H1 (cell line): ENCODE data around the gene PAX7. TPM values are rescaled to one million over a fixed set of nuclear protein-coding genes. Genes with fewer than 3 reads are reported as not detected.

Experiments
- ASH2L ChIP-seq: fragments of 200-600, 300-600 bp; sonication (generic); IDR thresholded peaks from one replicate; pipeline ENCODE4 v1.7.1; 2017; ENCODE audit warnings: low read length
- BACH1 ChIP-seq: IDR thresholded peaks from 2 replicates; pipeline ENCODE4 v1.6.1; 2012; ENCODE audit warnings: low read length, improper control_type of control experiment
- CHD2 ChIP-seq: IDR thresholded peaks from 2 replicates; pipeline ENCODE4 v1.6.1; 2012; ENCODE audit warnings: low read length, improper control_type of control experiment
- CREB1 ChIP-seq: IDR thresholded peaks from 2 replicates; pipeline ENCODE4 v1.6.1; 2012; ENCODE audit warnings: inconsistent platforms
- GABPA ChIP-seq: IDR thresholded peaks from 2 replicates; pipeline ENCODE4 v1.6.1; 2011; ENCODE audit warnings: mild to moderate bottlenecking, low read length, moderate library complexity, borderline replicate concordance; ENCODE audit not compliant: insufficient read depth
- HDAC2 ChIP-seq, 2 experiments: fragments of 300-600 bp in 1 of 2; sonication (generic) in 1 of 2; IDR thresholded peaks; 2 replicates each; pipeline ENCODE4 v1.6.1; 2011 to 2012; ENCODE audit warnings: low read depth in 2 of 2, low read length in 2 of 2, mild to moderate bottlenecking in 2 of 2, moderate library complexity in 2 of 2, borderline replicate concordance in 1 of 2, inconsistent platforms in 1 of 2
- JUN ChIP-seq: IDR thresholded peaks from 2 replicates; pipeline ENCODE4 v1.6.1; 2011; ENCODE audit warnings: low read depth, mild to moderate bottlenecking, improper control_type of control experiment, low read length
- POLR2A ChIP-seq, 2 experiments: IDR thresholded peaks; 1 replicate in 1 of 2; 2 replicates in 1 of 2; pipeline ENCODE4 v1.6.1; 2011; ENCODE audit warnings: low read depth in 2 of 2, low read length in 2 of 2, mild to moderate bottlenecking in 2 of 2; ENCODE audit errors: control extremely low read depth in 1 of 2
- POLR2AphosphoS5 ChIP-seq: IDR thresholded peaks from 2 replicates; pipeline ENCODE4 v1.6.1; 2011; ENCODE audit warnings: low read depth, low read length
- SAP30 ChIP-seq: fragments of 300-600 bp; sonication (generic); IDR thresholded peaks from 2 replicates; pipeline ENCODE4 v1.7.1; 2012; ENCODE audit warnings: low read length, moderate library complexity, mild to moderate bottlenecking, inconsistent platforms; ENCODE audit not compliant: insufficient read depth, insufficient replicate concordance
- TBP ChIP-seq: IDR thresholded peaks from 2 replicates; pipeline ENCODE4 v1.6.1; 2011; ENCODE audit warnings: low read depth, low read length, improper control_type of control experiment
- polyA plus RNA-seq, 7 experiments: library from polyadenylated mRNA; depleted of rRNA in 3 of 7; stranded (reverse) in 5 of 7; unstranded in 2 of 7; fragments of >200 nt in 5 of 7; fragments of 200-250 nt in 2 of 7; gene quantifications; 1 replicate in 5 of 7; 2 replicates in 1 of 7; 4 replicates in 1 of 7; pipeline versions ENCODE4 v1.2.1 to v1.2.3, GENCODE V29; 2011 to 2013; ENCODE audit warnings: missing spikeins in 2 of 7, mixed read lengths in 2 of 7
- total RNA-seq: library from RNA; stranded (reverse); fragmentation: NEBNext Ultra II Directional; extraction: Animal tissue kit (Norgen Biotek cat#: 25700); gene quantifications from 2 replicates; pipeline ENCODE4 v1.2.1, GENCODE V29; 2021
- TF ChIP-seq, protein P1 (sequence below): fragments of 300-600 bp; sonication (generic); IDR thresholded peaks from 2 replicates; pipeline ENCODE4 v1.7.1; 2012; ENCODE audit warnings: low read length, moderate library complexity, mild to moderate bottlenecking, inconsistent platforms; ENCODE audit not compliant: insufficient replicate concordance
- TF ChIP-seq, protein P2 (sequence below): IDR thresholded peaks from 2 replicates; pipeline ENCODE4 v1.6.1; 2011; ENCODE audit warnings: low read depth, mild to moderate bottlenecking, low read length; ENCODE audit not compliant: insufficient read depth

The PAX7 gene
- total and polyA plus RNA-seq, 2 of the 8 experiments (the other 6 are each of a cell fraction or from before 2014, with no cell fraction given): not detected

- TF ChIP-seq, protein P1, sequence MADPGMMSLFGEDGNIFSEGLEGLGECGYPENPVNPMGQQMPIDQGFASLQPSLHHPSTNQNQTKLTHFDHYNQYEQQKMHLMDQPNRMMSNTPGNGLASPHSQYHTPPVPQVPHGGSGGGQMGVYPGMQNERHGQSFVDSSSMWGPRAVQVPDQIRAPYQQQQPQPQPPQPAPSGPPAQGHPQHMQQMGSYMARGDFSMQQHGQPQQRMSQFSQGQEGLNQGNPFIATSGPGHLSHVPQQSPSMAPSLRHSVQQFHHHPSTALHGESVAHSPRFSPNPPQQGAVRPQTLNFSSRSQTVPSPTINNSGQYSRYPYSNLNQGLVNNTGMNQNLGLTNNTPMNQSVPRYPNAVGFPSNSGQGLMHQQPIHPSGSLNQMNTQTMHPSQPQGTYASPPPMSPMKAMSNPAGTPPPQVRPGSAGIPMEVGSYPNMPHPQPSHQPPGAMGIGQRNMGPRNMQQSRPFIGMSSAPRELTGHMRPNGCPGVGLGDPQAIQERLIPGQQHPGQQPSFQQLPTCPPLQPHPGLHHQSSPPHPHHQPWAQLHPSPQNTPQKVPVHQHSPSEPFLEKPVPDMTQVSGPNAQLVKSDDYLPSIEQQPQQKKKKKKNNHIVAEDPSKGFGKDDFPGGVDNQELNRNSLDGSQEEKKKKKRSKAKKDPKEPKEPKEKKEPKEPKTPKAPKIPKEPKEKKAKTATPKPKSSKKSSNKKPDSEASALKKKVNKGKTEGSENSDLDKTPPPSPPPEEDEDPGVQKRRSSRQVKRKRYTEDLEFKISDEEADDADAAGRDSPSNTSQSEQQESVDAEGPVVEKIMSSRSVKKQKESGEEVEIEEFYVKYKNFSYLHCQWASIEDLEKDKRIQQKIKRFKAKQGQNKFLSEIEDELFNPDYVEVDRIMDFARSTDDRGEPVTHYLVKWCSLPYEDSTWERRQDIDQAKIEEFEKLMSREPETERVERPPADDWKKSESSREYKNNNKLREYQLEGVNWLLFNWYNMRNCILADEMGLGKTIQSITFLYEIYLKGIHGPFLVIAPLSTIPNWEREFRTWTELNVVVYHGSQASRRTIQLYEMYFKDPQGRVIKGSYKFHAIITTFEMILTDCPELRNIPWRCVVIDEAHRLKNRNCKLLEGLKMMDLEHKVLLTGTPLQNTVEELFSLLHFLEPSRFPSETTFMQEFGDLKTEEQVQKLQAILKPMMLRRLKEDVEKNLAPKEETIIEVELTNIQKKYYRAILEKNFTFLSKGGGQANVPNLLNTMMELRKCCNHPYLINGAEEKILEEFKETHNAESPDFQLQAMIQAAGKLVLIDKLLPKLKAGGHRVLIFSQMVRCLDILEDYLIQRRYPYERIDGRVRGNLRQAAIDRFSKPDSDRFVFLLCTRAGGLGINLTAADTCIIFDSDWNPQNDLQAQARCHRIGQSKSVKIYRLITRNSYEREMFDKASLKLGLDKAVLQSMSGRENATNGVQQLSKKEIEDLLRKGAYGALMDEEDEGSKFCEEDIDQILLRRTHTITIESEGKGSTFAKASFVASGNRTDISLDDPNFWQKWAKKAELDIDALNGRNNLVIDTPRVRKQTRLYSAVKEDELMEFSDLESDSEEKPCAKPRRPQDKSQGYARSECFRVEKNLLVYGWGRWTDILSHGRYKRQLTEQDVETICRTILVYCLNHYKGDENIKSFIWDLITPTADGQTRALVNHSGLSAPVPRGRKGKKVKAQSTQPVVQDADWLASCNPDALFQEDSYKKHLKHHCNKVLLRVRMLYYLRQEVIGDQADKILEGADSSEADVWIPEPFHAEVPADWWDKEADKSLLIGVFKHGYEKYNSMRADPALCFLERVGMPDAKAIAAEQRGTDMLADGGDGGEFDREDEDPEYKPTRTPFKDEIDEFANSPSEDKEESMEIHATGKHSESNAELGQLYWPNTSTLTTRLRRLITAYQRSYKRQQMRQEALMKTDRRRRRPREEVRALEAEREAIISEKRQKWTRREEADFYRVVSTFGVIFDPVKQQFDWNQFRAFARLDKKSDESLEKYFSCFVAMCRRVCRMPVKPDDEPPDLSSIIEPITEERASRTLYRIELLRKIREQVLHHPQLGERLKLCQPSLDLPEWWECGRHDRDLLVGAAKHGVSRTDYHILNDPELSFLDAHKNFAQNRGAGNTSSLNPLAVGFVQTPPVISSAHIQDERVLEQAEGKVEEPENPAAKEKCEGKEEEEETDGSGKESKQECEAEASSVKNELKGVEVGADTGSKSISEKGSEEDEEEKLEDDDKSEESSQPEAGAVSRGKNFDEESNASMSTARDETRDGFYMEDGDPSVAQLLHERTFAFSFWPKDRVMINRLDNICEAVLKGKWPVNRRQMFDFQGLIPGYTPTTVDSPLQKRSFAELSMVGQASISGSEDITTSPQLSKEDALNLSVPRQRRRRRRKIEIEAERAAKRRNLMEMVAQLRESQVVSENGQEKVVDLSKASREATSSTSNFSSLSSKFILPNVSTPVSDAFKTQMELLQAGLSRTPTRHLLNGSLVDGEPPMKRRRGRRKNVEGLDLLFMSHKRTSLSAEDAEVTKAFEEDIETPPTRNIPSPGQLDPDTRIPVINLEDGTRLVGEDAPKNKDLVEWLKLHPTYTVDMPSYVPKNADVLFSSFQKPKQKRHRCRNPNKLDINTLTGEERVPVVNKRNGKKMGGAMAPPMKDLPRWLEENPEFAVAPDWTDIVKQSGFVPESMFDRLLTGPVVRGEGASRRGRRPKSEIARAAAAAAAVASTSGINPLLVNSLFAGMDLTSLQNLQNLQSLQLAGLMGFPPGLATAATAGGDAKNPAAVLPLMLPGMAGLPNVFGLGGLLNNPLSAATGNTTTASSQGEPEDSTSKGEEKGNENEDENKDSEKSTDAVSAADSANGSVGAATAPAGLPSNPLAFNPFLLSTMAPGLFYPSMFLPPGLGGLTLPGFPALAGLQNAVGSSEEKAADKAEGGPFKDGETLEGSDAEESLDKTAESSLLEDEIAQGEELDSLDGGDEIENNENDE: no peak
- TF ChIP-seq TBP (no peak), CHD2 (no peak), CREB1 (no peak), POLR2A (IDR thresholded peaks at IDR 0.05; ENCODE audit: control extremely low read depth in 1 of 2, low read depth in 2 of 2, low read length in 2 of 2) (no peak), SAP30 (no peak), BACH1 (no peak), ASH2L (no peak), HDAC2 (IDR thresholded peaks at IDR 0.05; ENCODE audit: borderline replicate concordance in 1 of 2, low read depth in 2 of 2, low read length in 2 of 2) (no peak), GABPA (no peak), JUN (no peak), POLR2AphosphoS5 (no peak)
- TF ChIP-seq, protein P2, sequence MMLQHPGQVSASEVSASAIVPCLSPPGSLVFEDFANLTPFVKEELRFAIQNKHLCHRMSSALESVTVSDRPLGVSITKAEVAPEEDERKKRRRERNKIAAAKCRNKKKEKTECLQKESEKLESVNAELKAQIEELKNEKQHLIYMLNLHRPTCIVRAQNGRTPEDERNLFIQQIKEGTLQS: no peak
These were observed 31.6 kb upstream of the PAX7 start (continued) for GRCh38 chr1:18599086-18599485.
